Right atrium auricular region (tissue), 2 donors: Measurements from ENCODE around the gene DDX1. TPM values are rescaled to one million over a fixed set of nuclear protein-coding genes. Genes with fewer than 3 reads are reported as not detected.
A peak's percentile ranks its signal among the peaks of the same experiment; 100 is the strongest.

Source experiments
- DNase-seq: peaks from one replicate; pipeline ENCODE4 v3.0.0-alpha.2; 2019; ENCODE audit warnings: low spot score
- H3K27ac ChIP-seq, 2 donors: fragments of 200-600 bp; sonication (generic); 1 replicate in 1 of 2; 2 replicates in 1 of 2; pipeline ENCODE4 v1.5.1; 2016 to 2019
- H3K27me3 ChIP-seq, 2 donors: fragments of 200-600 bp; sonication (generic); one replicate each; pipeline versions ENCODE4 v1.5.1 to v1.6.0; 2017 to 2019
- H3K36me3 ChIP-seq: fragments of 200-600 bp; sonication (generic); one replicate; pipeline ENCODE4 v1.5.1; 2016
- H3K4me1 ChIP-seq, 2 donors: fragments of 200-600 bp; sonication (generic); one replicate each; pipeline versions ENCODE4 v1.5.1 to v1.6.0; 2017 to 2019
- H3K4me3 ChIP-seq, 2 donors: fragments of 200-600 bp; sonication (generic); 1 replicate in 1 of 2; 2 replicates in 1 of 2; pipeline ENCODE4 v1.5.1; 2017 to 2019; ENCODE audit warnings: mild to moderate bottlenecking in 1 of 2, moderate library complexity in 1 of 2
- H3K9me3 ChIP-seq, 2 donors: fragments of 200-600 bp; sonication (generic); one replicate each; pipeline ENCODE4 v1.5.1; 2019
- total RNA-seq, 2 donors: library from RNA; depleted of rRNA; stranded (reverse); fragments of >200 nt; gene quantifications; one replicate each; pipeline ENCODE4 v1.1.0, GENCODE V29; 2016
- TF ChIP-seq, protein P1 (sequence below), 2 donors: fragments of 200-600 bp; sonication (generic); IDR thresholded peaks; one replicate each; pipeline ENCODE4 v1.5.1; 2019; ENCODE audit warnings: antibody characterized with exemption in 2 of 2

DDX1 gene
- total RNA-seq, 2 donors from 2014 or later: 60.1 to 75.9 TPM

DNA sequence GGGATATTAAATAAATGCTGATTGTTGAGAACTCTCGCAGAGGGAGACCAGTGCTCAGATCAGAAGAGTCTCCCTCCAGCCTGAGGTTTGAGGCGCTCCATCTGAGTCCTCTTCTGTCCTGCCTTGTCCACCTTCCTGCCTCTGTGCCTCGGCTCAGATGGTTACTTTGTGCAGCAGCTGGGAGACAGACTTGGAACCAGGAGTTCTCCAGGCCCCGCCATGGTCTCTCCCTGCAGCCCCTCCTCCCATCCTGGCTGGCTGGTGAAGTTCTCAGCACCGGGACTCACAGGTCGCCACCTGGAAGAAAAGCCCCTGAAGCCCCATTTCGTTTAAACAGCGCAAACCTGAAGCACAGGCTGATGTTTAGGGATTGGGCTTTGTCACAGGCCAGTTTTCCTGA is 60.6 kb downstream of the DDX1 start:
- no peaks in the 10 kb centered on the region for H3K9me3 ChIP-seq
- no peaks in the 10 kb centered on the region for H3K36me3 ChIP-seq
- DNase-seq: peak; percentile 21
- TF ChIP-seq, protein P1, sequence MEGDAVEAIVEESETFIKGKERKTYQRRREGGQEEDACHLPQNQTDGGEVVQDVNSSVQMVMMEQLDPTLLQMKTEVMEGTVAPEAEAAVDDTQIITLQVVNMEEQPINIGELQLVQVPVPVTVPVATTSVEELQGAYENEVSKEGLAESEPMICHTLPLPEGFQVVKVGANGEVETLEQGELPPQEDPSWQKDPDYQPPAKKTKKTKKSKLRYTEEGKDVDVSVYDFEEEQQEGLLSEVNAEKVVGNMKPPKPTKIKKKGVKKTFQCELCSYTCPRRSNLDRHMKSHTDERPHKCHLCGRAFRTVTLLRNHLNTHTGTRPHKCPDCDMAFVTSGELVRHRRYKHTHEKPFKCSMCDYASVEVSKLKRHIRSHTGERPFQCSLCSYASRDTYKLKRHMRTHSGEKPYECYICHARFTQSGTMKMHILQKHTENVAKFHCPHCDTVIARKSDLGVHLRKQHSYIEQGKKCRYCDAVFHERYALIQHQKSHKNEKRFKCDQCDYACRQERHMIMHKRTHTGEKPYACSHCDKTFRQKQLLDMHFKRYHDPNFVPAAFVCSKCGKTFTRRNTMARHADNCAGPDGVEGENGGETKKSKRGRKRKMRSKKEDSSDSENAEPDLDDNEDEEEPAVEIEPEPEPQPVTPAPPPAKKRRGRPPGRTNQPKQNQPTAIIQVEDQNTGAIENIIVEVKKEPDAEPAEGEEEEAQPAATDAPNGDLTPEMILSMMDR (IDR thresholded peaks at IDR 0.05): no peak
- H3K27ac ChIP-seq: no peak overlapping the region
- H3K4me1 ChIP-seq: no peaks in the 10 kb centered on the region
- H3K27me3 ChIP-seq: no peaks in the 10 kb centered on the region
- H3K4me3 ChIP-seq: no peak overlapping the region

DNA sequence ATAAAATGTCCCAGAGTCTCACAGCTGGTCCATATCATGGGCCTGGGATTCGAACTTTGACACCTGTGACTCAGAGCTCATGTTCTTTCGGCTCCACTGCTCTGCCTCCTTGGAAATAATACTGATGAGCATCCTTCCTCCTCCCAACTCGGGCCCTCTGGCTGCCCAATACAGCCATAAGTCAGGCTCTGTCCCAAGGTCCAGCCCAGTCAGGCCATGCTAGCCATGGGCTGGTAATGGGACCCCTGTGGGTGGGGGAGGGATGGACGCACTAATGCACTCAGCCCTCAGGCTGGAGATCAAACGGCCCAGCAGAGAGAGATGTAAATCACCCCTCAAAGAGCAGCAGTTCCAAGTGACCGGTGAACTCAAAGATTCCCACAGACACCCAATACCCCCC is 61.1 kb downstream of the DDX1 start:
- DNase-seq: peak; percentile 28
- no peaks in the 10 kb centered on the region for H3K4me1 ChIP-seq
- H3K27me3 ChIP-seq: no peaks in the 10 kb centered on the region
- H3K36me3 ChIP-seq: no peaks in the 10 kb centered on the region
- no peaks in the 10 kb centered on the region for H3K9me3 ChIP-seq
- no peak overlapping the region for H3K27ac ChIP-seq
- TF ChIP-seq, protein P1 (IDR thresholded peaks at IDR 0.05): no peak
- H3K4me3 ChIP-seq: no peak overlapping the region

DNA sequence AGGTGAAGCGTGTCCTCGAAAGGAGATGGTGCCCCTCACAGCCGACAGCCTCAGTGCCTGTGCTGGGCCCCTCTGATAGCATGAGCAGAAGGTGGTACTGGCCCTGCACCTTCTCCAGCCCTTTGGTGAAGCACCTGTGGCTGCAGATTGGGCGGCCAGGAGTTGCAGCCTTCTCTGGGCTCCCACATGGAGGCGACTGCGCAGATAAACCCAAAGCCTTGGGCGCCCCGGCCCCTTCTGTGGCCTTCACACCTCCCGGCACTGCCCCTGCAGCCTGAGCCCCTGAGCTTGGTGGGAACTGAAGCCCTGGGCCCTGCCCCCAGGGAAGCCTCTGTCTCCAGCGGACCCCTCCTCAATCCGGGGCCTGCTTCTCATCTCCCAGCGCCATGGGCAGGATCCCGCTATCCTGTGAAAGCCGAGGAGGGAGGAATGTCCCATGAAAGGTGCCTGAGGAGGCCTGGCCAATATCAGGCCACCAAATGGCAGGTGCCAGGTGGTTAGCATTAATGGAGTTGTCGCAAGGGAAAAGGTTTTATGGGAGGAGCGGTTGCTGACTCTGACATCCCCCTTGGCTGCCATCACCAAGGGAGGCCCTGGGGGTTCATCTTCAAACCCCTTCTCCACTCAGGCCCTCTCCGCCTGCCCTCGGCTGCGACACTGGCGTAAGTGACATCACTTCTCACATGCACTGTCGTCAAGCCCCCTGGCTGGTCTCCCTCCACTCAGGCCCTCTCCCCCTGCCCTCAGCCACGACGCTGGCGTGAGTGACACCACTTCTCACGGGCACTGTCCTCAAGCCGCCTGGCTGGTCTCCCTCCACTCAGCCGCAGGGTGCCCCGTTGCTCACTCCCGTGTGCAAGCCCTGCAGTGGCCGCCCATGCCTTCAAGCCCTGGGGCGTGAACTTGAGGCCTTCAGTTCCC is 62.4 kb downstream of the DDX1 start:
- no peaks in the 10 kb centered on the region for H3K4me1 ChIP-seq
- no peak overlapping the region for H3K27ac ChIP-seq
- H3K4me3 ChIP-seq: no peak overlapping the region
- H3K27me3 ChIP-seq: no peaks in the 10 kb centered on the region
- no peaks in the 10 kb centered on the region for H3K36me3 ChIP-seq
- no peaks in the 10 kb centered on the region for H3K9me3 ChIP-seq
- no peak for DNase-seq
- TF ChIP-seq, protein P1 (IDR thresholded peaks at IDR 0.05): no peak

DNA sequence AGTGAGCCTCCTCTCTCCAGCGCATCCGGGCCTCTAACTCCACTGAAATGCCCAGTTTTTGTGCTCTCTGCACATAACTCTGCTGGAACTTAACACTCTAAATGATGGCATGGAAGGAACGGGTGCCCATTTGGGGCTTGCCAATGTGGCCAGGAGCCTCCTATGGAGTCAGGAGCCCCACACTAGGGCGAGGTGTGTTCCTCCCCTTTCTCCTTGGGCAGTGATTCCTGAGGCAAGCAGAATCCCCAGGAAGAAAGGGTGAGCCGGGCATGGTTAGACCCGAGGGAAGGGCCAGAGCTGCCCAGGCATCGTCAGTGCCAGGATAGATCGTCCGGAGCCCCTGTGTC is 63.0 kb downstream of the DDX1 start:
- H3K36me3 ChIP-seq: no peaks in the 10 kb centered on the region
- no peak overlapping the region for H3K4me3 ChIP-seq
- no peak for DNase-seq
- TF ChIP-seq, protein P1 (IDR thresholded peaks at IDR 0.05): no peak
- H3K9me3 ChIP-seq: no peaks in the 10 kb centered on the region
- no peaks in the 10 kb centered on the region for H3K4me1 ChIP-seq
- no peak overlapping the region for H3K27ac ChIP-seq
- H3K27me3 ChIP-seq: no peaks in the 10 kb centered on the region

DNA sequence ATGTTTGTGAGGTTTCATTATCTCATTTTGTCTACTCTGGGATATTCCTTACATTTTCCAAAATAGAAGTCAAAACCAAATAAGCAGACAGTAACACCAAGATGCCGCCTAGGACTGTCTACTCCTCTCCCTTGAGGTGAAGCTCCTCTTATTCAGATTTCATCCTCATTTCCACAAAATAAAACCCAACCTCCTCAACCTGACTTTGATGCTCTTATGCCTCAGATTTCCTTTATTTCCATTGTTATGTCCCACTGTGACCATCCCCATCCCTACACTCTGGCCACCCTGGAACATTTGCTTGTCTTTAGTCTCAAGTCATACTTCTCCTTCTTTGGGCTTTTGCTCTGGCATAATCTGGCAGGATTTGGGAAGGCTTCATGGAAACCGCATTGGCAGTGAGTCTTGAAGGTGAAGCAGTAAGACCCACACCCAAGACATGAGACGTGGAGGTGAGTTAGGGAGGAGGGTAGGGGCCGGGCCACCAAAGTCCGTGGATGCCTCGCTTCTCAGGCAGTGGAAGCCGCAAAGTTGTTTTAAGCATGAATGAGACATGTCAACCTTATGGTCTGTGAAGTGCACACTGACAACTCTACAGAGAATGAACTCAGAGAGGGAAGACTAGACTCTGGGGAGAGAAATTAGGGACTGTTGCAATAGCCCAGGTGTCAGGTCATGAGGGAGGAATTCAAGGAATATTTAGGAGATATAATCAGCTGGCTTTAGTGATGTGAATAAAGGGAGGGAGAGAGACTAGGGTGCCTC is 63.6 kb downstream of the DDX1 start:
- Histone ChIP-seq H3K4me1 (no peaks in the 10 kb centered on the region), H3K27ac (no peak overlapping the region), H3K4me3 (no peak overlapping the region), H3K27me3 (no peaks in the 10 kb centered on the region), H3K9me3 (no peaks in the 10 kb centered on the region), H3K36me3 (no peaks in the 10 kb centered on the region)
- DNase-seq: no peak
- TF ChIP-seq, protein P1 (IDR thresholded peaks at IDR 0.05): no peak
